Mesenchymal stem cell (in vitro differentiated cells and primary cell): ENCODE results near the gene OTOF.

Experiments used
- DNase-seq: peaks from one replicate; pipeline ENCODE4 v3.0.0-alpha.2; 2013
- H2AFZ ChIP-seq: one replicate; pipeline ENCODE4 v1.6.1; 2013; ENCODE audit warnings: low read depth, mild to moderate bottlenecking, control low read depth, inconsistent platforms, low read length, moderate library complexity
- H2AK5ac ChIP-seq: 2 replicates; pipeline ENCODE4 v1.6.1; 2013; ENCODE audit warnings: low read length, moderate library complexity, mild to moderate bottlenecking, inconsistent platforms; ENCODE audit not compliant: severe bottlenecking
- H2BK120ac ChIP-seq: one replicate; pipeline ENCODE4 v1.6.1; 2013; ENCODE audit warnings: low read depth, mild to moderate bottlenecking, inconsistent platforms, low read length, moderate library complexity
- H2BK12ac ChIP-seq, 2 experiments: one replicate each; pipeline ENCODE4 v1.6.1; 2013; ENCODE audit warnings: inconsistent platforms in 2 of 2, low read length in 2 of 2, mild to moderate bottlenecking in 2 of 2, moderate library complexity in 2 of 2, control low read depth in 1 of 2
- H2BK15ac ChIP-seq: one replicate; pipeline ENCODE4 v1.6.1; 2013; ENCODE audit warnings: mild to moderate bottlenecking, low read depth, inconsistent platforms; ENCODE audit not compliant: poor library complexity, severe bottlenecking
- H2BK5ac ChIP-seq: 2 replicates; pipeline ENCODE4 v1.6.1; 2013; ENCODE audit warnings: low read depth, mild to moderate bottlenecking, low read length, control low read depth, inconsistent platforms; ENCODE audit not compliant: poor library complexity, severe bottlenecking
- H3K14ac ChIP-seq, 2 experiments: one replicate each; pipeline ENCODE4 v1.6.1; 2013; ENCODE audit warnings: inconsistent platforms in 2 of 2, low read length in 2 of 2, control low read depth in 1 of 2, mild to moderate bottlenecking in 1 of 2, moderate library complexity in 1 of 2
- H3K18ac ChIP-seq, 2 experiments: one replicate each; pipeline ENCODE4 v1.6.1; 2013; ENCODE audit warnings: inconsistent platforms in 2 of 2, low read length in 2 of 2, control low read depth in 1 of 2, low read depth in 1 of 2, mild to moderate bottlenecking in 1 of 2
- H3K23ac ChIP-seq, 2 experiments: one replicate each; pipeline ENCODE4 v1.6.1; 2013; ENCODE audit warnings: inconsistent platforms in 2 of 2, low read length in 2 of 2, mild to moderate bottlenecking in 2 of 2, moderate library complexity in 2 of 2, control low read depth in 1 of 2
- H3K27ac ChIP-seq: 2 replicates; pipeline ENCODE4 v1.5.1; 2013; ENCODE audit warnings: mild to moderate bottlenecking, moderate library complexity, low read length, control low read depth, inconsistent platforms; ENCODE audit not compliant: poor library complexity, severe bottlenecking
- H3K27me3 ChIP-seq, 2 experiments: 2 replicates each; pipeline versions ENCODE4 v1.6.1 to v1.7.0; 2013; ENCODE audit warnings: low read length in 2 of 2, mild to moderate bottlenecking in 2 of 2, moderate library complexity in 2 of 2, control low read depth in 1 of 2, inconsistent platforms in 1 of 2; ENCODE audit not compliant: control insufficient read depth in 1 of 2, insufficient read depth in 1 of 2
- H3K36me3 ChIP-seq, 2 experiments: 2 replicates each; pipeline versions ENCODE4 v1.6.1 to v1.7.0; 2013; ENCODE audit warnings: low read length in 2 of 2, control low read depth in 1 of 2, inconsistent platforms in 1 of 2, low read depth in 1 of 2, mild to moderate bottlenecking in 1 of 2; ENCODE audit not compliant: insufficient read depth in 2 of 2, control insufficient read depth in 1 of 2
- H3K4ac ChIP-seq, 2 experiments: one replicate each; pipeline ENCODE4 v1.6.1; 2013; ENCODE audit warnings: inconsistent platforms in 2 of 2, low read length in 2 of 2, mild to moderate bottlenecking in 2 of 2, moderate library complexity in 2 of 2, control low read depth in 1 of 2, low read depth in 1 of 2
- H3K4me1 ChIP-seq: 2 replicates; pipeline ENCODE4 v1.6.1; 2013; ENCODE audit warnings: low read depth, low read length, control low read depth; ENCODE audit not compliant: control insufficient read depth, insufficient read depth
- H3K4me2 ChIP-seq: 2 replicates; pipeline ENCODE4 v1.6.1; 2013; ENCODE audit warnings: low read length, mild to moderate bottlenecking, inconsistent platforms; ENCODE audit not compliant: poor library complexity, severe bottlenecking
- H3K4me3 ChIP-seq, 2 experiments: 2 replicates each; pipeline versions ENCODE4 v1.5.1 to v1.7.0; 2013; ENCODE audit warnings: low read length in 2 of 2, mild to moderate bottlenecking in 2 of 2, control low read depth in 1 of 2, low read depth in 1 of 2; ENCODE audit not compliant: insufficient read depth in 1 of 2
- H3K79me1 ChIP-seq: replicated peaks from 2 replicates; pipeline ENCODE4 v1.6.1; 2013; ENCODE audit warnings: mild to moderate bottlenecking, control low read depth, low read length, inconsistent platforms; ENCODE audit not compliant: poor library complexity, severe bottlenecking
- H3K9ac ChIP-seq: 2 replicates; pipeline ENCODE4 v1.7.0; 2013; ENCODE audit warnings: mild to moderate bottlenecking, low read length, moderate library complexity
- H3K9me3 ChIP-seq: 2 replicates; pipeline ENCODE4 v1.7.0; 2013; ENCODE audit warnings: mild to moderate bottlenecking, low read length; ENCODE audit not compliant: control insufficient read depth
- H4K8ac ChIP-seq: one replicate; pipeline ENCODE4 v1.6.1; 2013; ENCODE audit warnings: inconsistent platforms, mild to moderate bottlenecking, low read length, moderate library complexity
- H4K91ac ChIP-seq: one replicate; pipeline ENCODE4 v1.6.1; 2013; ENCODE audit warnings: mild to moderate bottlenecking, low read length, inconsistent platforms
- WGBS: methylation state at CpG from one replicate; pipeline ENCODE4 v1.1.7; 2013; ENCODE audit warnings: mixed read lengths; 5-methylcytosine and 5-hydroxymethylcytosine counted together

Gene OTOF

GRCh38 chr2:26410764-26411243, 67.1 kb downstream of the OTOF start:
- Histone ChIP-seq H2AFZ (no peak overlapping the region), H3K4ac (no peak overlapping the region), H2BK15ac (no peak overlapping the region), H2BK5ac (no peak overlapping the region), H3K9ac (no peak overlapping the region), H3K23ac (no peak overlapping the region), H3K9me3 (no peaks in the 10 kb centered on the region), H4K91ac (no peak overlapping the region), H2BK12ac (no peak overlapping the region), H3K27ac (no peak overlapping the region), H2AK5ac (no peak overlapping the region), H3K18ac (no peak overlapping the region), H2BK120ac (no peak overlapping the region), H3K27me3 (peaks cover 4 to 7% of the 10 kb centered on the region in 2 experiments), H4K8ac (no peak overlapping the region), H3K4me2 (no peak overlapping the region), H3K14ac (no peak overlapping the region), H3K4me3 (no peak overlapping the region), H3K36me3 (no peaks in the 10 kb centered on the region), H3K4me1 (no peaks in the 10 kb centered on the region), H3K79me1 (no peaks in the 10 kb centered on the region)
- no peak for DNase-seq
- 100% methylated on average over 2 of the region's 2 CpGs for WGBS

DNA sequence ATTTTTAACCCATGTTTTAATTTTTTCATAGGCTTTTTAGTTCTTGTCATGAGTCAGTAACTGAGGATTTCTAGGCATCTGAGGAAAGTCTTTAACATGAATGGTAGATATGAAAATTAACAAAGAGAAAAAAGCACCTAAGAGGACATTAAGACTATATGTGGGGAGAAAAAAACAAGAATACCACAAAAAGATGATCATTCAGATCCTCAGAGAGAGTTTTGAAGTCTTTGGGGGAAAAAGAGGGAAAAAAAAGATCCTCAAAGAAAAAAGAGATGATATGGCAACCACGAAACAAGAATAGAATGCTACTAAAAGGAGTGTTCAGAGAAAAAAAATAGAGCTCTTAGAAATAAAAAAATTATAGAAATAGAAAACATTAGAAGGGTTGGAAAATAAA, 68.1 kb downstream of the OTOF start:
- Histone ChIP-seq H3K4me3 (no peak overlapping the region), H3K4ac (no peak overlapping the region), H4K8ac (no peak overlapping the region), H3K36me3 (no peaks in the 10 kb centered on the region), H2AFZ (no peak overlapping the region), H3K27me3 (peaks cover 7% of the 10 kb centered on the region in 2 experiments), H3K9me3 (no peaks in the 10 kb centered on the region), H3K79me1 (no peaks in the 10 kb centered on the region), H3K14ac (no peak overlapping the region), H3K4me2 (no peak overlapping the region), H2BK5ac (no peak overlapping the region), H3K27ac (no peak overlapping the region), H3K9ac (no peak overlapping the region), H2BK12ac (no peak overlapping the region), H3K18ac (no peak overlapping the region), H2BK15ac (no peak overlapping the region), H4K91ac (no peak overlapping the region), H3K4me1 (no peaks in the 10 kb centered on the region), H2AK5ac (no peak overlapping the region), H2BK120ac (no peak overlapping the region), H3K23ac (no peak overlapping the region)
- no CpG with 5 or more reads among the region's 1 CpG for WGBS
- DNase-seq: no peak

- peaks cover 7 to 8% of the 10 kb centered on the region in 2 experiments for H3K27me3 ChIP-seq
- no peak overlapping the region for H2BK15ac ChIP-seq
- no peak overlapping the region for H3K27ac ChIP-seq
- no peak overlapping the region for H3K14ac ChIP-seq
- H3K4me3 ChIP-seq: no peak overlapping the region
- H3K9me3 ChIP-seq: no peaks in the 10 kb centered on the region
- H3K4me1 ChIP-seq: peaks cover 2% of the 10 kb centered on the region
- H3K18ac ChIP-seq: no peak overlapping the region
- no peak overlapping the region for H4K8ac ChIP-seq
- H4K91ac ChIP-seq: no peak overlapping the region
- H3K4ac ChIP-seq: no peak overlapping the region
- no peaks in the 10 kb centered on the region for H3K79me1 ChIP-seq
- no peak overlapping the region for H2AK5ac ChIP-seq
- no peaks in the 10 kb centered on the region for H3K36me3 ChIP-seq
- WGBS: 86% methylated on average over 9 of the region's 9 CpGs
- no peak overlapping the region for H2BK12ac ChIP-seq
- H3K23ac ChIP-seq: no peak overlapping the region
- no peak for DNase-seq
- H2BK120ac ChIP-seq: no peak overlapping the region
- H2BK5ac ChIP-seq: no peak overlapping the region
- no peak overlapping the region for H2AFZ ChIP-seq
- H3K4me2 ChIP-seq: no peak overlapping the region
- H3K9ac ChIP-seq: no peak overlapping the region
These were observed 70.4 kb downstream of the OTOF start for GRCh38 chr2:26407526-26407925.
